B cell (primary cell): ENCODE results near the gene MAPK10.

Experiments
- CTCF ChIP-seq: fragments of 200-600 bp; IDR thresholded peaks from one replicate; pipeline ENCODE4 v1.8.0; 2022; ENCODE audit warnings: antibody characterized with exemption, mild to moderate bottlenecking
- EZH2 ChIP-seq: IDR thresholded peaks from 2 replicates; pipeline ENCODE4 v1.6.1; 2012; ENCODE audit warnings: borderline replicate concordance, low read depth, mild to moderate bottlenecking, moderate library complexity, low read length; ENCODE audit not compliant: insufficient read depth, poor library complexity, severe bottlenecking

GRCh38 chr4:86101841-86102240 lies 258.0 kb downstream of the MAPK10 start:
- no peak for TF ChIP-seq CTCF
- TF ChIP-seq EZH2 = no peak
